SK-N-SH treated with all-trans-retinoic acid at 6 μM for 48 hours (cell line): ENCODE data around the gene FGFRL1.

Source experiments
- ARNTL ChIP-seq: fragments of 450-650 bp; formaldehyde crosslinking; IDR thresholded peaks from 2 replicates; pipeline ENCODE4 v1.5.0; 2020; ENCODE audit warnings: low read depth, mild to moderate bottlenecking, moderate library complexity, borderline replicate concordance
- CSDC2 ChIP-seq: fragments of 250-450 bp; sonication (Bioruptor Pico); IDR thresholded peaks from 2 replicates; pipeline ENCODE4 v1.5.0; 2020; ENCODE audit warnings: mild to moderate bottlenecking, moderate library complexity
- ISL1 ChIP-seq: fragments of 250-450 bp; sonication (Bioruptor Pico); IDR thresholded peaks from 2 replicates; pipeline ENCODE4 v2.1.2; 2022; ENCODE audit warnings: mild to moderate bottlenecking, moderate library complexity
- OSR1 ChIP-seq: fragments of 250-450 bp; sonication (Bioruptor Pico); IDR thresholded peaks from 2 replicates; pipeline ENCODE4 v1.8.0; 2022; ENCODE audit warnings: moderate library complexity, mild to moderate bottlenecking, inconsistent platforms
- PPARA ChIP-seq: fragments of 250-450 bp; sonication (Bioruptor Pico); IDR thresholded peaks from 2 replicates; pipeline ENCODE4 v1.5.0; 2020; ENCODE audit warnings: mild to moderate bottlenecking, borderline replicate concordance
- RARB ChIP-seq: fragments of 250-450 bp; sonication (Bioruptor Pico); IDR thresholded peaks from 2 replicates; pipeline ENCODE4 v1.8.0; 2021; ENCODE audit warnings: mild to moderate bottlenecking, moderate library complexity
- TCF4 ChIP-seq: fragments of 250-450 bp; sonication (Bioruptor Pico); IDR thresholded peaks from 2 replicates; pipeline ENCODE4 v1.8.0; 2021; ENCODE audit warnings: mild to moderate bottlenecking, moderate library complexity, borderline replicate concordance
- TOX ChIP-seq: fragments of 250-450 bp; sonication (Bioruptor Pico); IDR thresholded peaks from 2 replicates; pipeline ENCODE4 v1.8.0; 2021; ENCODE audit warnings: mild to moderate bottlenecking, moderate library complexity, borderline replicate concordance
- ZFP30 ChIP-seq: fragments of 450-650 bp; formaldehyde crosslinking; IDR thresholded peaks from 2 replicates; pipeline ENCODE4 v1.5.0; 2022; ENCODE audit warnings: mild to moderate bottlenecking, moderate library complexity
- TF ChIP-seq, protein P1 (sequence below): fragments of 250-450 bp; sonication (Bioruptor Pico); IDR thresholded peaks from 2 replicates; pipeline ENCODE4 v1.8.0; 2020; ENCODE audit warnings: mild to moderate bottlenecking, moderate library complexity, borderline replicate concordance
- TF ChIP-seq, protein P2 (sequence below): fragments of 250-450 bp; sonication (Bioruptor Pico); IDR thresholded peaks from 2 replicates; pipeline ENCODE4 v1.5.1; 2021; ENCODE audit warnings: mild to moderate bottlenecking, moderate library complexity

- no peak for TF ChIP-seq RARB (CRISPR knock-in tag)
- no peak for TF ChIP-seq ARNTL (CRISPR knock-in tag)
- TF ChIP-seq, protein P1, sequence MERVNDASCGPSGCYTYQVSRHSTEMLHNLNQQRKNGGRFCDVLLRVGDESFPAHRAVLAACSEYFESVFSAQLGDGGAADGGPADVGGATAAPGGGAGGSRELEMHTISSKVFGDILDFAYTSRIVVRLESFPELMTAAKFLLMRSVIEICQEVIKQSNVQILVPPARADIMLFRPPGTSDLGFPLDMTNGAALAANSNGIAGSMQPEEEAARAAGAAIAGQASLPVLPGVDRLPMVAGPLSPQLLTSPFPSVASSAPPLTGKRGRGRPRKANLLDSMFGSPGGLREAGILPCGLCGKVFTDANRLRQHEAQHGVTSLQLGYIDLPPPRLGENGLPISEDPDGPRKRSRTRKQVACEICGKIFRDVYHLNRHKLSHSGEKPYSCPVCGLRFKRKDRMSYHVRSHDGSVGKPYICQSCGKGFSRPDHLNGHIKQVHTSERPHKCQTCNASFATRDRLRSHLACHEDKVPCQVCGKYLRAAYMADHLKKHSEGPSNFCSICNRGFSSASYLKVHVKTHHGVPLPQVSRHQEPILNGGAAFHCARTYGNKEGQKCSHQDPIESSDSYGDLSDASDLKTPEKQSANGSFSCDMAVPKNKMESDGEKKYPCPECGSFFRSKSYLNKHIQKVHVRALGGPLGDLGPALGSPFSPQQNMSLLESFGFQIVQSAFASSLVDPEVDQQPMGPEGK (CRISPR knock-in tag) = no peak
- no peak for TF ChIP-seq OSR1 (CRISPR knock-in tag)
- TF ChIP-seq, protein P2, sequence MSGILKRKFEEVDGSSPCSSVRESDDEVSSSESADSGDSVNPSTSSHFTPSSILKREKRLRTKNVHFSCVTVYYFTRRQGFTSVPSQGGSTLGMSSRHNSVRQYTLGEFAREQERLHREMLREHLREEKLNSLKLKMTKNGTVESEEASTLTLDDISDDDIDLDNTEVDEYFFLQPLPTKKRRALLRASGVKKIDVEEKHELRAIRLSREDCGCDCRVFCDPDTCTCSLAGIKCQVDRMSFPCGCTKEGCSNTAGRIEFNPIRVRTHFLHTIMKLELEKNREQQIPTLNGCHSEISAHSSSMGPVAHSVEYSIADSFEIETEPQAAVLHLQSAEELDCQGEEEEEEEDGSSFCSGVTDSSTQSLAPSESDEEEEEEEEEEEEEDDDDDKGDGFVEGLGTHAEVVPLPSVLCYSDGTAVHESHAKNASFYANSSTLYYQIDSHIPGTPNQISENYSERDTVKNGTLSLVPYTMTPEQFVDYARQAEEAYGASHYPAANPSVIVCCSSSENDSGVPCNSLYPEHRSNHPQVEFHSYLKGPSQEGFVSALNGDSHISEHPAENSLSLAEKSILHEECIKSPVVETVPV (CRISPR knock-in tag) = no peak
- no peak for TF ChIP-seq CSDC2 (CRISPR knock-in tag)
- TF ChIP-seq TOX (CRISPR knock-in tag) = no peak
- no peak for TF ChIP-seq ISL1 (CRISPR knock-in tag)
- TF ChIP-seq PPARA (CRISPR knock-in tag) = no peak
- TF ChIP-seq TCF4 (CRISPR knock-in tag) = no peak
- no peak for TF ChIP-seq ZFP30 (CRISPR knock-in tag)
These were observed 31.1 kb downstream of the FGFRL1 start for GRCh38 chr4:1042352-1043055.
